A549 (cell line): ENCODE measurements around the gene TBL1XR1. TPM values are rescaled to one million over a fixed set of nuclear protein-coding genes. Genes with fewer than 3 reads are reported as not detected.

Experiments
- ATAC-seq, 2 experiments: fragments of 200-7000 bp in 1 of 2; fragments of >200 bp in 1 of 2; cut with Nextera tagmentation in 1 of 2; cut with Tn5 transposase in 1 of 2; 3 replicates each; pipeline versions ENCODE4 v1.8.0 to v1.9.1; 2018 to 2020; ENCODE audit warnings: mild to moderate bottlenecking in 1 of 2, moderate library complexity in 1 of 2
- CTCF ChIA-PET: fragments of 300-600 bp; sonication (Branson Sonifier 250); formaldehyde crosslinking; extraction: SDS; loops from one replicate; lab custom pipeline; 2021; ENCODE audit warnings: antibody characterized with exemption, inconsistent platforms; lab: Yijun Ruan, JAX
- POLR2A ChIA-PET: fragments of 350-600 bp; formaldehyde crosslinking; extraction: SDS; loops from one replicate; lab custom pipeline; 2021; ENCODE audit warnings: antibody characterized with exemption, inconsistent platforms; lab: Yijun Ruan, JAX
- DNase-seq, 2 experiments: peaks; one replicate each; pipeline versions ENCODE4 v3.0.0 to v3.0.0-alpha.2; 2011 to 2016; ENCODE audit warnings: low read depth in 1 of 2, low spot score in 1 of 2
- FAIRE-seq: peaks from 2 replicates; lab custom pipeline; 2011; peaks lifted over from hg19 to GRCh38; lab: Jason Lieb, UNC
- H3K27ac ChIP-seq, 2 experiments: fragments of >200 bp; sonication (Bioruptor Twin); formaldehyde crosslinking; 3 replicates each; pipeline ENCODE4 v1.5.1; 2016 to 2017
- H3K4me1 ChIP-seq: fragments of >200 bp; sonication (Bioruptor Twin); formaldehyde crosslinking; 3 replicates; pipeline ENCODE4 v1.6.1; 2016
- H3K4me2 ChIP-seq: fragments of >200 bp; sonication (Bioruptor Twin); formaldehyde crosslinking; 3 replicates; pipeline ENCODE4 v1.6.1; 2016
- H3K4me3 ChIP-seq: fragments of >200 bp; sonication (Bioruptor Twin); formaldehyde crosslinking; 3 replicates; pipeline ENCODE4 v1.5.1; 2016
- H3K9me3 ChIP-seq: fragments of >200 bp; sonication (Bioruptor Twin); formaldehyde crosslinking; 3 replicates; pipeline ENCODE4 v1.6.1; 2016
- CBX2 ChIP-seq: fragments of 200-600 bp; sonication (generic); IDR thresholded peaks from 2 replicates; pipeline ENCODE4 v1.6.1; 2016; ENCODE audit warnings: low read depth, mild to moderate bottlenecking, borderline replicate concordance
- CEBPB ChIP-seq, 2 experiments: fragments of >200 bp in 1 of 2; sonication (Bioruptor Twin) in 1 of 2; formaldehyde crosslinking in 1 of 2; IDR thresholded peaks; 2 replicates each; pipeline ENCODE4 v1.6.1; 2012 to 2016
- E2F6 ChIP-seq: IDR thresholded peaks from 2 replicates; pipeline ENCODE4 v1.6.1; 2012; ENCODE audit warnings: low read depth, borderline replicate concordance
- FOSB ChIP-seq: fragments of 250-450 bp; sonication (Bioruptor Pico); IDR thresholded peaks from 2 replicates; pipeline ENCODE4 v1.5.0; 2020; ENCODE audit warnings: mild to moderate bottlenecking, moderate library complexity
- HES2 ChIP-seq: fragments of >200 bp; sonication (Bioruptor Twin); formaldehyde crosslinking; IDR thresholded peaks from 2 replicates; pipeline ENCODE4 v1.6.1; 2016
- HOXA7 ChIP-seq: fragments of 250-450 bp; sonication (Bioruptor Pico); IDR thresholded peaks from 2 replicates; pipeline ENCODE4 v1.5.0; 2020; ENCODE audit warnings: mild to moderate bottlenecking, moderate library complexity
- HOXB13 ChIP-seq: fragments of 250-450 bp; sonication (Bioruptor Pico); IDR thresholded peaks from 2 replicates; pipeline ENCODE4 v1.5.0; 2020; ENCODE audit warnings: low read depth, mild to moderate bottlenecking, moderate library complexity
- KDM1A ChIP-seq: fragments of 200-600 bp; sonication (generic); IDR thresholded peaks from 2 replicates; pipeline ENCODE4 v1.6.1; 2016; ENCODE audit warnings: low read depth, mild to moderate bottlenecking
- KDM5A ChIP-seq: fragments of 200-600 bp; sonication (generic); IDR thresholded peaks from 2 replicates; pipeline ENCODE4 v1.6.1; 2016; ENCODE audit warnings: antibody characterized with exemption, mild to moderate bottlenecking
- MAFK ChIP-seq: fragments of 450-650 bp; IDR thresholded peaks from 2 replicates; pipeline ENCODE4 v1.6.1; 2014; ENCODE audit not compliant: partially characterized antibody
- NFE2L2 ChIP-seq: fragments of 150-350 bp; conservative IDR thresholded peaks from 2 replicates; pipeline ENCODE4 v1.6.1; 2014; ENCODE audit warnings: low read length
- NPAS2 ChIP-seq: fragments of 250-450 bp; sonication (Bioruptor Pico); IDR thresholded peaks from 2 replicates; pipeline ENCODE4 v1.8.0; 2022; ENCODE audit warnings: mild to moderate bottlenecking, moderate library complexity, borderline replicate concordance
- NR3C1 ChIP-seq: fragments of >200 bp; sonication (Bioruptor Twin); formaldehyde crosslinking; IDR thresholded peaks from 3 replicates; pipeline ENCODE4 v1.6.1; 2017
- PHF8 ChIP-seq: fragments of 200-600 bp; sonication (generic); IDR thresholded peaks from 2 replicates; pipeline ENCODE4 v1.6.1; 2016; ENCODE audit warnings: low read depth, mild to moderate bottlenecking, antibody characterized with exemption, moderate library complexity, borderline replicate concordance
- RAD21 ChIP-seq, 2 experiments: fragments of >200 bp in 1 of 2; sonication (Bioruptor Twin) in 1 of 2; formaldehyde crosslinking in 1 of 2; IDR thresholded peaks in 1 of 2; conservative IDR thresholded peaks in 1 of 2; 2 replicates in 1 of 2; 3 replicates in 1 of 2; pipeline ENCODE4 v1.6.1; 2012 to 2018; ENCODE audit warnings: inconsistent platforms in 1 of 2
- RCOR1 ChIP-seq: fragments of 150-350 bp; IDR thresholded peaks from 2 replicates; pipeline ENCODE4 v1.6.1; 2014; ENCODE audit warnings: antibody characterized with exemption, low read length, low read depth
- REST ChIP-seq: fragments of 200-600 bp; sonication (generic); IDR thresholded peaks from 2 replicates; pipeline ENCODE4 v1.6.1; 2016; ENCODE audit warnings: antibody characterized with exemption, mild to moderate bottlenecking, moderate library complexity
- RFX5 ChIP-seq: fragments of 450-650 bp; IDR thresholded peaks from 2 replicates; pipeline ENCODE4 v1.7.1; 2014; ENCODE audit warnings: antibody characterized with exemption, mild to moderate bottlenecking, moderate library complexity
- SMC3 ChIP-seq: fragments of >200 bp; sonication (Bioruptor Twin); formaldehyde crosslinking; IDR thresholded peaks from 3 replicates; pipeline ENCODE4 v1.6.1; 2018; ENCODE audit warnings: inconsistent platforms
- SREBF2 ChIP-seq: fragments of 450-650 bp; IDR thresholded peaks from 2 replicates; pipeline ENCODE4 v1.6.1; 2014; ENCODE audit warnings: mild to moderate bottlenecking, moderate library complexity
- TFCP2L1 ChIP-seq: fragments of 250-450 bp; sonication (Bioruptor Pico); IDR thresholded peaks from 2 replicates; pipeline ENCODE4 v1.5.0; 2021; ENCODE audit warnings: mild to moderate bottlenecking
- TP53 ChIP-seq: fragments of 250-450 bp; sonication (Bioruptor Pico); IDR thresholded peaks from 2 replicates; pipeline ENCODE4 v1.5.0; 2021; ENCODE audit warnings: mild to moderate bottlenecking, moderate library complexity
- ZFP36 ChIP-seq: fragments of 450-650 bp; IDR thresholded peaks from 2 replicates; pipeline ENCODE4 v1.6.1; 2014; ENCODE audit warnings: borderline replicate concordance; ENCODE audit not compliant: partially characterized antibody
- ZSCAN20 ChIP-seq: fragments of 250-450 bp; sonication (Bioruptor Pico); IDR thresholded peaks from 2 replicates; pipeline ENCODE4 v1.8.0; 2022; ENCODE audit warnings: mild to moderate bottlenecking, moderate library complexity
- WGBS: methylation state at CpG from one replicate; pipeline ENCODE4 v1.1.6; 2017; ENCODE audit errors: missing lambda C conversion rate; 5-methylcytosine and 5-hydroxymethylcytosine counted together
- polyA plus RNA-seq, 4 experiments: library from polyadenylated mRNA; depleted of rRNA in 3 of 4; stranded (reverse); fragments of >200 nt; fragmentation: RNase III in 1 of 4; extraction: RNeasy Plus Mini Kit Qiagen cat#74134 plus additional on column Dnase treatment in 1 of 4; gene quantifications; 2 replicates in 3 of 4; 3 replicates in 1 of 4; pipeline ENCODE4 v1.2.3, GENCODE V29; 2011 to 2017

Gene TBL1XR1
- polyA plus RNA-seq, 2 of the 4 experiments (the other 2 are of a cell fraction) = 41.4 to 106 TPM

- 96% methylated on average over 4 of the region's 4 CpGs for WGBS
- Histone ChIP-seq H3K4me2 (no peak overlapping the region), H3K4me1 (peaks cover 16% of the 10 kb centered on the region; the same call in 2 of the 3 replicates), H3K27ac (peak overlapping the region; percentile 26 to 65; a peak in 4 of 6 replicates), H3K4me3 (no peak overlapping the region), H3K9me3 (no peaks in the 10 kb centered on the region)
- TF ChIP-seq KDM1A (no peak), MAFK (peak; percentile 12), HOXB13 (CRISPR knock-in tag) (no peak), TP53 (CRISPR knock-in tag) (no peak), HES2 (no peak)
- POLR2A ChIA-PET = no interaction called here
- no peak for FAIRE-seq
- CTCF ChIA-PET = interaction anchor here (0.9 kb wide), 1 partner anchor 9 kb away, joined by 3 read pairs; no protein-coding TSS in a partner anchor
- no peak for DNase-seq
- ATAC-seq = no peak
Observed at GRCh38 chr3:177039490-177040274, 157.6 kb downstream of the TBL1XR1 start.

- Histone ChIP-seq H3K27ac (no peak overlapping the region), H3K4me2 (no peak overlapping the region), H3K9me3 (no peaks in the 10 kb centered on the region), H3K4me1 (peaks cover 16% of the 10 kb centered on the region; the same call in 2 of the 3 replicates), H3K4me3 (no peak overlapping the region)
- CTCF ChIA-PET = no interaction called here
- POLR2A ChIA-PET = no interaction called here
- TF ChIP-seq RAD21 (conservative IDR thresholded peaks at IDR 0.05 in 1 of 2, IDR thresholded peaks at IDR 0.05 in 1 of 2) (no peak), ZSCAN20 (CRISPR knock-in tag) (no peak), CEBPB (IDR thresholded peaks at IDR 0.05) (no peak)
- 96% methylated on average over 4 of the region's 4 CpGs for WGBS
- DNase-seq (no peak), ATAC-seq (no peak), FAIRE-seq (no peak)
Observed at GRCh38 chr3:177037241-177037640, 160.0 kb downstream of the TBL1XR1 start.

GRCh38 chr3:177035676-177036075 is 161.6 kb downstream of the TBL1XR1 start:
- ChIA-PET POLR2A (no interaction called here), CTCF (no interaction called here)

GRCh38 chr3:177034832-177035475 is 162.3 kb downstream of the TBL1XR1 start:
- POLR2A ChIA-PET = no interaction called here
- no peak for TF ChIP-seq RFX5
- no peak for TF ChIP-seq NPAS2 (CRISPR knock-in tag)
- no peak for TF ChIP-seq REST
- TF ChIP-seq HOXA7 = no peak
- TF ChIP-seq FOSB (CRISPR knock-in tag) = no peak
- no peak for TF ChIP-seq NFE2L2
- no peak for TF ChIP-seq CBX2
- TF ChIP-seq KDM5A = no peak
- no peak for TF ChIP-seq E2F6
- TF ChIP-seq RAD21 (conservative IDR thresholded peaks at IDR 0.05 in 1 of 2, IDR thresholded peaks at IDR 0.05 in 1 of 2) = no peak
- TF ChIP-seq PHF8 = no peak
- TF ChIP-seq ZFP36 = no peak
- TF ChIP-seq NR3C1 = no peak
- no peak for TF ChIP-seq SREBF2
- TF ChIP-seq, all 56 proteins: peak for 0
- Histone ChIP-seq H3K27ac (no peak overlapping the region), H3K4me2 (no peak overlapping the region), H3K4me1 (peaks cover 7% of the 10 kb centered on the region; the same call in 2 of the 3 replicates), H3K4me3 (no peak overlapping the region), H3K9me3 (no peaks in the 10 kb centered on the region)
- CTCF ChIA-PET = interaction anchor here (1.7 kb wide), 1 partner anchor 10 kb away, joined by 5 read pairs; no protein-coding TSS in a partner anchor
- WGBS = 80% methylated on average over 3 of the region's 3 CpGs
- no peak for ATAC-seq
- no peak for DNase-seq
- no peak for FAIRE-seq

More at GRCh38 chr3:177035676-177036075, 161.6 kb downstream of the TBL1XR1 start:
- no peak overlapping the region for H3K4me3 ChIP-seq
- ATAC-seq (no peak), DNase-seq (no peak), FAIRE-seq (no peak)
- H3K4me2 ChIP-seq = no peak overlapping the region
- H3K9me3 ChIP-seq = no peaks in the 10 kb centered on the region
- WGBS = 85% methylated on average over 4 of the region's 4 CpGs
- TF ChIP-seq HOXB13 (CRISPR knock-in tag) (no peak), SREBF2 (no peak), CEBPB (IDR thresholded peaks at IDR 0.05) (no peak), NR3C1 (no peak), RCOR1 (no peak), TFCP2L1 (no peak), SMC3 (no peak)
- H3K4me1 ChIP-seq = peaks cover 9% of the 10 kb centered on the region; the same call in 2 of the 3 replicates
- no peak overlapping the region for H3K27ac ChIP-seq
